H1 (cell line): Measurements from ENCODE around the gene KMT2A.

Source experiments
- BCL11A ChIP-seq, 2 experiments: IDR thresholded peaks; one replicate each; pipeline ENCODE4 v1.6.1; 2011; ENCODE audit warnings: low read depth in 2 of 2, low read length in 2 of 2, mild to moderate bottlenecking in 2 of 2
- TBP ChIP-seq: IDR thresholded peaks from 2 replicates; pipeline ENCODE4 v1.6.1; 2011; ENCODE audit warnings: low read depth, low read length, improper control_type of control experiment

- TF ChIP-seq TBP = no peak; the same call in 1 of the 2 replicates
- TF ChIP-seq BCL11A (IDR thresholded peaks at IDR 0.05; ENCODE audit: low read depth in 2 of 2, low read length in 2 of 2) = no peak
Measured at GRCh38 chr11:118435290-118435892, 901 bp upstream of the KMT2A start.
